Nephron progenitor cell (in vitro differentiated cells): ENCODE data around the gene SLC12A8.

Source experiments
- DNase-seq: peaks from one replicate; pipeline ENCODE4 v3.0.0; 2021
- H3K27ac Mint-ChIP-seq: 2 replicates; pipeline ENCODE4 v1.8.0; 2021; ENCODE audit warnings: mild to moderate bottlenecking, moderate library complexity, mixed read lengths
- H3K27me3 Mint-ChIP-seq: 2 replicates; pipeline ENCODE4 v1.8.0; 2021; ENCODE audit warnings: mild to moderate bottlenecking, low read depth, mixed read lengths; ENCODE audit not compliant: poor library complexity
- H3K36me3 Mint-ChIP-seq: 2 replicates; pipeline ENCODE4 v1.8.0; 2021; ENCODE audit warnings: low read depth, mixed read lengths
- H3K4me1 Mint-ChIP-seq: 2 replicates; pipeline ENCODE4 v1.8.0; 2021; ENCODE audit warnings: mixed read lengths
- H3K4me3 Mint-ChIP-seq: 2 replicates; pipeline ENCODE4 v1.8.0; 2021; ENCODE audit warnings: mild to moderate bottlenecking, moderate library complexity, mixed read lengths
- H3K9me3 Mint-ChIP-seq: 2 replicates; pipeline ENCODE4 v1.8.0; 2021; ENCODE audit warnings: mild to moderate bottlenecking, moderate library complexity, mixed read lengths
- CTCF ChIP-seq: fragments of 200-600 bp; sonication (generic); IDR thresholded peaks from 2 replicates; pipeline ENCODE4 v1.5.0; 2021; ENCODE audit warnings: antibody characterized with exemption

SLC12A8 gene

GRCh38 chr3:125137358-125138033 is 75.1 kb downstream of the SLC12A8 start:
- Mint-ChIP-seq H3K9me3 (no peaks in the 10 kb centered on the region), H3K4me3 (no peak overlapping the region), H3K27me3 (peaks cover 34% of the 10 kb centered on the region), H3K36me3 (no peaks in the 10 kb centered on the region), H3K4me1 (peaks cover 10% of the 10 kb centered on the region), H3K27ac (no peak overlapping the region)
- no peak for DNase-seq
- no peak for TF ChIP-seq CTCF

GRCh38 chr3:125136966-125137357 is 75.6 kb downstream of the SLC12A8 start:
- peaks cover 4% of the 10 kb centered on the region for H3K4me1 Mint-ChIP-seq
- no peak for DNase-seq
- H3K36me3 Mint-ChIP-seq: no peaks in the 10 kb centered on the region
- H3K27ac Mint-ChIP-seq: no peak overlapping the region
- H3K4me3 Mint-ChIP-seq: no peak overlapping the region
- H3K9me3 Mint-ChIP-seq: no peaks in the 10 kb centered on the region
- H3K27me3 Mint-ChIP-seq: peaks cover 29% of the 10 kb centered on the region
- TF ChIP-seq CTCF: no peak

- Mint-ChIP-seq H3K36me3 (no peaks in the 10 kb centered on the region), H3K4me1 (no peaks in the 10 kb centered on the region), H3K27me3 (peaks cover 24% of the 10 kb centered on the region), H3K27ac (no peak overlapping the region), H3K9me3 (no peaks in the 10 kb centered on the region), H3K4me3 (no peak overlapping the region)
- TF ChIP-seq CTCF: no peak
- no peak for DNase-seq
These were observed 76.0 kb downstream of the SLC12A8 start for GRCh38 chr3:125136515-125136914.

- H3K27me3 Mint-ChIP-seq: peaks cover 13% of the 10 kb centered on the region
- TF ChIP-seq CTCF: no peak
- H3K4me1 Mint-ChIP-seq: peaks cover 13% of the 10 kb centered on the region
- no peaks in the 10 kb centered on the region for H3K9me3 Mint-ChIP-seq
- H3K4me3 Mint-ChIP-seq: no peak overlapping the region
- no peak overlapping the region for H3K27ac Mint-ChIP-seq
- DNase-seq: no peak
- H3K36me3 Mint-ChIP-seq: no peaks in the 10 kb centered on the region
These were observed 77.6 kb downstream of the SLC12A8 start for GRCh38 chr3:125134952-125135351.

- Mint-ChIP-seq H3K27me3 (peaks cover 13% of the 10 kb centered on the region), H3K4me3 (no peak overlapping the region), H3K9me3 (no peaks in the 10 kb centered on the region), H3K36me3 (no peaks in the 10 kb centered on the region), H3K4me1 (peaks cover 30% of the 10 kb centered on the region), H3K27ac (no peak overlapping the region)
- DNase-seq: no peak
- TF ChIP-seq CTCF: no peak
These were observed 79.7 kb downstream of the SLC12A8 start for GRCh38 chr3:125132815-125133214.

GRCh38 chr3:125129512-125129997 is 83.0 kb downstream of the SLC12A8 start:
- no peak for DNase-seq
- H3K27me3 Mint-ChIP-seq: peaks cover 2% of the 10 kb centered on the region
- H3K4me1 Mint-ChIP-seq: peaks cover 30% of the 10 kb centered on the region
- no peaks in the 10 kb centered on the region for H3K9me3 Mint-ChIP-seq
- TF ChIP-seq CTCF: no peak
- no peak overlapping the region for H3K4me3 Mint-ChIP-seq
- no peaks in the 10 kb centered on the region for H3K36me3 Mint-ChIP-seq
- no peak overlapping the region for H3K27ac Mint-ChIP-seq
